ENCODE measurements around the gene RBM4. TPM values are rescaled to one million over a fixed set of nuclear protein-coding genes. Genes with fewer than 3 reads are reported as not detected.
"Not testable (repeated sequence)": the region's sequence is repeated elsewhere in the genome, so short reads cannot be mapped to it uniquely, and the experiment has no call there.

The RBM4 gene
- total and polyA plus RNA-seq, 7 donors: 75.4 to 103 (median 89.9) TPM

DNA sequence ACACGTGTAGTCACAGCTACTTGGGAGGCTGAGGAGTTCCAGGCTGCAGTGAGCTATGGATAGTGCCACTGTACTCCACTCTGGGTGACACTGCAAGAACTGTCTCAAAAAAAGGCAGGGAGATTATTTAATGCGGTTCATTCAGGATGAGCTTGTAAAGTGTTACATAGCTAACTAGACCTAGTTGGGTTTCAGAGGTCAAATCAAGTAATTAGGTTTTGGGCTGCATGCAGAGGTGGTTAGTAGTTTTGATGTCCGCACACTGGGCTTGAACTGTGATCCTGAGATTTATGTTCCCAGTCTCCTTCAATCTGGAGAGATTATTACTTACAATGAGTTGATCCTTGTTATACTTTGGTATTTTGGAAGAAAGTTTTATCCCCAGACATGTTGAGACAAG lies 2.1 kb upstream of the RBM4 start:
- peaks cover 0 to 60% (median 58%) of the 10 kb centered on the region in 4 donors for H3K4me1 ChIP-seq
- WGBS, 2 donors: 83 to 88% methylated on average over 3 of the region's 3 CpGs
- H3K36me3 ChIP-seq: peaks cover 0 to 23% (median 6%) of the 10 kb centered on the region in 4 donors

DNA sequence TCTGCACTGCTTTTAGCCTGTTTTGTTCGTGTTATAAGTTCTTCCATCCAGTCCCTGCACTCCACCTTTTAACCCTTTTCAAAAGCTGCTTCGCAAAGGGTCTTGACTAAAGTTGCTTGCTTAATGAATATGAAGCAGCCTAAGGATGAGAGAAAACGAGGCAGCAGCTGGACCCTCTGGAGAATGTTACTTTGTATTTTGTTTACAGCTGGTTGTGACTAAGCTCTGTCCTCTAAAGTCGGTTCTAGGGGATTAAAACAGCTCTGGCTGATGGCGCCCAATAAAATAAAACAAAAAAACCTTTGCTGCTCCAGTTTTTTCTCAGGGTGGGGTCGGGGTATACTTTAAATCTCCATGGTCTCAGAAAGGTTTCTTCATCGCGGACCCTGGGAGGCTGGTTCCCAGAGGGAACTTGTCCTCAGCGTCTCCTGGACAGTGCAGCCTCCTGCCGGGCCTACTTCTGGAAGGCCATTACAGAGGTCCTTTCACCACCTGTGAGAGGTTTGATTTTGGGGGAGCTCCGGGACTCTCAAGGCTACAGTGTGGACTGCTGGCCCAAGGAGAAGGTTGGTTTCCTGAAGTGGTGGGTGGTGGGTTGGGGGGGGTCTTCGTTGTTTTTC lies 836 bp upstream of the RBM4 start:
- Histone ChIP-seq H3K4me3 (peak overlapping the region; percentile 58 to 77 (median 74)), H3K27me3 (no peaks in the 10 kb centered on the region), H3K36me3 (peaks cover 0 to 36% (median 6%) of the 10 kb centered on the region in 4 donors), H3K9me3 (no peaks in the 10 kb centered on the region), H3K27ac (peak overlapping the region; percentile 89 to 92 (median 92)), H3K4me1 (peaks cover 0 to 65% (median 58%) of the 10 kb centered on the region in 4 donors)
- intact Hi-C loops (cut with DNase I): loop anchor here (2.0 kb wide), 2 partner anchors 19 to 41 kb away; no protein-coding TSS in a partner anchor
- peak; percentile 69 for DNase-seq
- 48 to 53% methylated on average over 12 of the region's 12 CpGs for WGBS, 2 donors
- TF ChIP-seq POLR2A (IDR thresholded peaks at IDR 0.05) (no peak), POLR2AphosphoS5 (IDR thresholded peaks at IDR 0.05) (no peak), EP300 (IDR thresholded peaks at IDR 0.05) (no peak)
- TF ChIP-seq, protein P1, sequence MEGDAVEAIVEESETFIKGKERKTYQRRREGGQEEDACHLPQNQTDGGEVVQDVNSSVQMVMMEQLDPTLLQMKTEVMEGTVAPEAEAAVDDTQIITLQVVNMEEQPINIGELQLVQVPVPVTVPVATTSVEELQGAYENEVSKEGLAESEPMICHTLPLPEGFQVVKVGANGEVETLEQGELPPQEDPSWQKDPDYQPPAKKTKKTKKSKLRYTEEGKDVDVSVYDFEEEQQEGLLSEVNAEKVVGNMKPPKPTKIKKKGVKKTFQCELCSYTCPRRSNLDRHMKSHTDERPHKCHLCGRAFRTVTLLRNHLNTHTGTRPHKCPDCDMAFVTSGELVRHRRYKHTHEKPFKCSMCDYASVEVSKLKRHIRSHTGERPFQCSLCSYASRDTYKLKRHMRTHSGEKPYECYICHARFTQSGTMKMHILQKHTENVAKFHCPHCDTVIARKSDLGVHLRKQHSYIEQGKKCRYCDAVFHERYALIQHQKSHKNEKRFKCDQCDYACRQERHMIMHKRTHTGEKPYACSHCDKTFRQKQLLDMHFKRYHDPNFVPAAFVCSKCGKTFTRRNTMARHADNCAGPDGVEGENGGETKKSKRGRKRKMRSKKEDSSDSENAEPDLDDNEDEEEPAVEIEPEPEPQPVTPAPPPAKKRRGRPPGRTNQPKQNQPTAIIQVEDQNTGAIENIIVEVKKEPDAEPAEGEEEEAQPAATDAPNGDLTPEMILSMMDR (IDR thresholded peaks at IDR 0.05): peak in 1 of 4 experiments; percentile 17

More for the DNA sequence above, 2.1 kb upstream of the RBM4 start:
- DNase-seq: no peak
- TF ChIP-seq POLR2AphosphoS5 (IDR thresholded peaks at IDR 0.05): no peak
- Histone ChIP-seq H3K27ac (no peak overlapping the region), H3K27me3 (no peaks in the 10 kb centered on the region), H3K4me3 (no peak overlapping the region), H3K9me3 (no peaks in the 10 kb centered on the region)
- intact Hi-C loops (cut with DNase I): no loop called here

DNA sequence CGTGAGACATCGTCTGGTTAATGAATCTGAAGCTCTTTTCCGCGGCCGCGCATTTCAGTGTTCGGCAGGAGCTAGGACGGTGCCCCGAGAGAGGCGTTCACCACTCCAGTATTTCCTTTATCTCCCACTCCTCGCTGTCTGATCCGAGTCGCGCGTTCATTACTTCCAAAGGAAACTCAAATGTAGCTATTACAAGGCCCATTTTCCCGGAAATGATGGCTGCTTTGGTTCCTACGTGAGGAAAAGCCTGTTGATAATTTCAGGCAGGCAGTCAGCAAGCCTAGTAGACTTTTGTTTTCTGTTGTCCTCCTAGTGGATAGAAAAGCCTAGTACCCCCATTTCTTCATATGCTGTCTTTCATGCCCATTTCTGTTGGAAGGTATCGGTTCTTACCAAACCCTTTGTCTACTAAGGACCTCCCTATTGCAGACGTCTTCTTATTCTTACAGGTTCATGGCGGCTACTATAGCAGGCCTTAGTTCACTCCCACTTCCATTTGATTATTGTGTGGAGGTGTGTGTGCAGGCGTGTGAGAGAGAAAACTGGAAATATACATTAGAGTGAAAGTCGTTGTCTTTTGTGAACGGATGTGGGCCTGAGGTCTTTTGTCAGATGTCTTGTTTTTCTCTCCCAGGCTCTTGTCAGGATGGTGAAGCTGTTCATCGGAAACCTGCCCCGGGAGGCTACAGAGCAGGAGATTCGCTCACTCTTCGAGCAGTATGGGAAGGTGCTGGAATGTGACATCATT lies 737 bp downstream of the RBM4 start:
- Histone ChIP-seq H3K27me3 (no peaks in the 10 kb centered on the region), H3K4me3 (peak overlapping the region; percentile 58 to 77 (median 74)), H3K36me3 (peaks cover 8 to 45% (median 18%) of the 10 kb centered on the region in 4 donors), H3K4me1 (peaks cover 0 to 76% (median 67%) of the 10 kb centered on the region in 4 donors), H3K9me3 (no peaks in the 10 kb centered on the region), H3K27ac (peak overlapping the region; percentile 89 to 92 (median 92))
- TF ChIP-seq, protein P1 (IDR thresholded peaks at IDR 0.05): no peak
- TF ChIP-seq EP300 (IDR thresholded peaks at IDR 0.05) (no peak), POLR2AphosphoS5 (IDR thresholded peaks at IDR 0.05) (no peak), POLR2A (IDR thresholded peaks at IDR 0.05) (no peak)
- DNase-seq: peak; percentile 70
- intact Hi-C loops (cut with DNase I): loop anchor here (2.0 kb wide), 2 partner anchors 20 to 40 kb away; no protein-coding TSS in a partner anchor
- 6% methylated on average over 27 of the region's 27 CpGs for WGBS, 2 donors

DNA sequence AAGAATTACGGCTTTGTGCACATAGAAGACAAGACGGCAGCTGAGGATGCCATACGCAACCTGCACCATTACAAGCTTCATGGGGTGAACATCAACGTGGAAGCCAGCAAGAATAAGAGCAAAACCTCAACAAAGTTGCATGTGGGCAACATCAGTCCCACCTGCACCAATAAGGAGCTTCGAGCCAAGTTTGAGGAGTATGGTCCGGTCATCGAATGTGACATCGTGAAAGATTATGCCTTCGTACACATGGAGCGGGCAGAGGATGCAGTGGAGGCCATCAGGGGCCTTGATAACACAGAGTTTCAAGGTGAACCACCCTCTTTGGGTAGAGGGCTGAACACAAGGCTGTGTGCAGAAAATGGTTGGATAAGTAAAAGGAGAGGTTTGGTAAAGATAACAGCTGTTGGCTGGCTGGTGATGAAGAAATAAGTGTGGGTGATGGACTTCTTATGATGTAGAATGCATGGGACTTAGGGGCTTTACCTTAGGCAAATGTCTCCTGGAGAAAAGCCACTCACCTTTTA lies 1.4 kb downstream of the RBM4 start:
- H3K9me3 ChIP-seq, DNase-seq, H3K27me3 ChIP-seq: not testable (repeated sequence)
- Histone ChIP-seq H3K4me3 (peak overlapping the region in 3 of 4 donors; percentile 58 to 77 (median 73)), H3K27ac (peak overlapping the region; percentile 89 to 92 (median 92)), H3K36me3 (peaks cover 14 to 51% (median 22%) of the 10 kb centered on the region in 4 donors), H3K4me1 (peaks cover 0 to 82% (median 73%) of the 10 kb centered on the region in 4 donors)
- WGBS, 2 donors: 65 to 75% methylated on average over 9 of the region's 10 CpGs
- intact Hi-C loops (cut with DNase I): loop anchor here (2.0 kb wide), 2 partner anchors 21 to 39 kb away; no protein-coding TSS in a partner anchor

DNA sequence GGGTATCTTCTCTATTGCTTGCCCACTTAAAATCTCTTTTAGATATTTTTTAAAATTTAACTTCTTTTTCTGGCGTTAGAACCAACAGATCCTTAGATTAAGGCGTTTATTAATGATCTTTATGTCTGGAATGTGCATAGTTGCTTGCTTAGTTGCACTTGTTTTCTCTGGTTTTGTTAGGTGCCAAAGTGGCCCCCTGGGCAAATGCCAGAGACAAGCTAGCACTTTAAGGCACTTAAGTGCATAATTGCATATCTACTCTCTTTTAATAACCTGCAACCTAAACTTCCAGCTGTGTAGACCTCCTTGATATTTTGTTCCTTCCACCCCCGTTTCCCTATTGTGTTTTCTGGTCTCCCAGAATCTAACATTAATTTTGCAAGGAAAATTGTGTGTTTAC lies 3.3 kb downstream of the RBM4 start:
- peak overlapping the region in 3 of 4 donors; percentile 4 to 77 (median 73) for H3K4me3 ChIP-seq
- intact Hi-C loops (cut with DNase I): no loop called here
- H3K27ac ChIP-seq: peak overlapping the region in 3 of 4 donors; percentile 5 to 92 (median 92)
- H3K9me3 ChIP-seq: no peaks in the 10 kb centered on the region
- H3K36me3 ChIP-seq: peaks cover 20 to 71% (median 31%) of the 10 kb centered on the region in 4 donors
- WGBS, 2 donors: 25 to 42% methylated on average over 3 of the region's 3 CpGs
- no peak for DNase-seq
- peaks cover 0 to 91% (median 87%) of the 10 kb centered on the region in 4 donors for H3K4me1 ChIP-seq
- no peaks in the 10 kb centered on the region for H3K27me3 ChIP-seq
- TF ChIP-seq, protein P1 (IDR thresholded peaks at IDR 0.05): no peak
- no peak for TF ChIP-seq POLR2A (IDR thresholded peaks at IDR 0.05)
- no peak for TF ChIP-seq EP300 (IDR thresholded peaks at IDR 0.05)
- TF ChIP-seq POLR2AphosphoS5 (IDR thresholded peaks at IDR 0.05): no peak

Measured in sigmoid colon (tissue), 7 donors.